A673 (cell line): ENCODE data around the gene NMNAT3.

Experiments
- CTCF ChIP-seq: fragments of 300-800, 200-600 bp; sonication (generic); conservative IDR thresholded peaks from 2 replicates; pipeline ENCODE4 v1.5.1; 2017; ENCODE audit warnings: low read depth, mild to moderate bottlenecking, antibody characterized with exemption, low read length, moderate library complexity, mixed read lengths
- EZH2 ChIP-seq: fragments of 200-600 bp; sonication (generic); IDR thresholded peaks from 2 replicates; pipeline ENCODE4 v1.6.1; 2017; ENCODE audit warnings: borderline replicate concordance, low read depth, mild to moderate bottlenecking, mixed read lengths, antibody characterized with exemption, low read length; ENCODE audit not compliant: poor library complexity, severe bottlenecking

- TF ChIP-seq CTCF (peak; percentile 58), EZH2 (no peak)
These were observed 157.6 kb downstream of the NMNAT3 start for GRCh38 chr3:139519998-139520737.
